NT2/D1 (cell line): ENCODE data around the gene FGFBP2.

Experiments
- DNase-seq: peaks from one replicate; pipeline ENCODE4 v3.0.0-alpha.2; 2011; ENCODE audit warnings: low read depth, low spot score
- H3K27me3 ChIP-seq: 2 replicates; pipeline ENCODE4 v1.6.0; 2011; ENCODE audit warnings: mild to moderate bottlenecking; ENCODE audit not compliant: insufficient read length, insufficient read depth
- H3K36me3 ChIP-seq: 2 replicates; pipeline ENCODE4 v1.6.1; 2011; ENCODE audit warnings: mild to moderate bottlenecking, low read length, mixed read lengths; ENCODE audit not compliant: insufficient read depth, insufficient read length
- H3K4me1 ChIP-seq: 2 replicates; pipeline ENCODE4 v1.5.1; 2011; ENCODE audit not compliant: insufficient read depth, insufficient read length
- H3K4me3 ChIP-seq: 2 replicates; pipeline ENCODE4 v1.5.1; 2011; ENCODE audit warnings: low read depth; ENCODE audit not compliant: insufficient read length
- H3K9ac ChIP-seq: 2 replicates; pipeline ENCODE4 v1.6.0; 2011; ENCODE audit warnings: low read depth; ENCODE audit not compliant: insufficient read length
- H3K9me3 ChIP-seq: 2 replicates; pipeline ENCODE4 v1.5.1; 2011; ENCODE audit warnings: mild to moderate bottlenecking, low read length; ENCODE audit not compliant: insufficient read depth
- SUZ12 ChIP-seq: IDR thresholded peaks from 2 replicates; pipeline ENCODE4 v1.6.1; 2011; ENCODE audit not compliant: insufficient read length, insufficient read depth; ENCODE audit errors: extremely low read depth
- YY1 ChIP-seq: IDR thresholded peaks from 2 replicates; pipeline ENCODE4 v1.6.1; 2011; ENCODE audit not compliant: insufficient read length, insufficient read depth
- ZNF274 ChIP-seq: IDR thresholded peaks from 2 replicates; pipeline ENCODE4 v1.6.1; 2011; ENCODE audit warnings: mild to moderate bottlenecking, low read depth, low read length

FGFBP2 gene

GRCh38 chr4:15953625-15954024, 9.3 kb downstream of the FGFBP2 start:
- Histone ChIP-seq H3K9me3 (peaks cover 24% of the 10 kb centered on the region; the same call in 1 of the 2 replicates), H3K9ac (no peak overlapping the region), H3K36me3 (no peaks in the 10 kb centered on the region), H3K4me3 (no peak overlapping the region), H3K4me1 (no peaks in the 10 kb centered on the region), H3K27me3 (no peaks in the 10 kb centered on the region)
- no peak for DNase-seq
- TF ChIP-seq YY1, result no peak
- TF ChIP-seq SUZ12, result no peak
- no peak for TF ChIP-seq ZNF274

- H3K4me3 ChIP-seq, result no peak overlapping the region
- no peaks in the 10 kb centered on the region for H3K4me1 ChIP-seq
- H3K27me3 ChIP-seq, result no peaks in the 10 kb centered on the region
- no peak for TF ChIP-seq YY1
- TF ChIP-seq ZNF274, result no peak
- no peak for TF ChIP-seq SUZ12
- no peak overlapping the region for H3K9ac ChIP-seq
- H3K9me3 ChIP-seq, result peaks cover 24% of the 10 kb centered on the region; the same call in 1 of the 2 replicates
- no peak for DNase-seq
- no peaks in the 10 kb centered on the region for H3K36me3 ChIP-seq
Observed at GRCh38 chr4:15951781-15952180, 11.2 kb downstream of the FGFBP2 start.

- no peak overlapping the region for H3K4me3 ChIP-seq
- H3K9me3 ChIP-seq, result peaks cover 8% of the 10 kb centered on the region; the same call in 1 of the 2 replicates
- no peak for DNase-seq
- no peaks in the 10 kb centered on the region for H3K36me3 ChIP-seq
- no peaks in the 10 kb centered on the region for H3K27me3 ChIP-seq
- TF ChIP-seq YY1, result no peak
- no peak for TF ChIP-seq SUZ12
- no peak for TF ChIP-seq ZNF274
- no peaks in the 10 kb centered on the region for H3K4me1 ChIP-seq
- no peak overlapping the region for H3K9ac ChIP-seq
Observed at GRCh38 chr4:15948826-15949225, 14.1 kb downstream of the FGFBP2 start.

- no peak overlapping the region for H3K4me3 ChIP-seq
- no peak for TF ChIP-seq SUZ12
- TF ChIP-seq YY1, result no peak
- no peak for TF ChIP-seq ZNF274
- DNase-seq, result no peak
- H3K27me3 ChIP-seq, result no peaks in the 10 kb centered on the region
- no peaks in the 10 kb centered on the region for H3K4me1 ChIP-seq
- no peaks in the 10 kb centered on the region for H3K9me3 ChIP-seq
- no peaks in the 10 kb centered on the region for H3K36me3 ChIP-seq
- H3K9ac ChIP-seq, result no peak overlapping the region
Observed at GRCh38 chr4:15947684-15948083, 15.3 kb downstream of the FGFBP2 start.

- no peak overlapping the region for H3K9ac ChIP-seq
Observed at GRCh38 chr4:15945516-15945915, 17.5 kb downstream of the FGFBP2 start.

GRCh38 chr4:15944895-15945294, 18.1 kb downstream of the FGFBP2 start:
- no peak for TF ChIP-seq ZNF274
- TF ChIP-seq SUZ12, result no peak
- TF ChIP-seq YY1, result no peak
- Histone ChIP-seq H3K9ac (no peak overlapping the region), H3K9me3 (no peaks in the 10 kb centered on the region), H3K27me3 (no peaks in the 10 kb centered on the region), H3K36me3 (no peaks in the 10 kb centered on the region), H3K4me1 (no peaks in the 10 kb centered on the region), H3K4me3 (no peak overlapping the region)
- no peak for DNase-seq

More at GRCh38 chr4:15945516-15945915, 17.5 kb downstream of the FGFBP2 start:
- no peaks in the 10 kb centered on the region for H3K4me1 ChIP-seq
- no peaks in the 10 kb centered on the region for H3K9me3 ChIP-seq
- H3K36me3 ChIP-seq, result no peaks in the 10 kb centered on the region
- no peaks in the 10 kb centered on the region for H3K27me3 ChIP-seq
- TF ChIP-seq YY1 (no peak), SUZ12 (no peak), ZNF274 (no peak)
- H3K4me3 ChIP-seq, result no peak overlapping the region
- no peak for DNase-seq

GRCh38 chr4:15942283-15942682, 20.7 kb downstream of the FGFBP2 start:
- H3K9me3 ChIP-seq, result no peaks in the 10 kb centered on the region
- no peaks in the 10 kb centered on the region for H3K36me3 ChIP-seq
- DNase-seq, result no peak

More at GRCh38 chr4:15942283-15942682, 20.7 kb downstream of the FGFBP2 start:
- no peaks in the 10 kb centered on the region for H3K27me3 ChIP-seq
- H3K4me3 ChIP-seq, result no peak overlapping the region
- H3K9ac ChIP-seq, result no peak overlapping the region
- no peaks in the 10 kb centered on the region for H3K4me1 ChIP-seq
- TF ChIP-seq ZNF274 (no peak), SUZ12 (no peak), YY1 (no peak)
